ENCODE results near the gene ARHGAP23.

The ARHGAP23 gene

GRCh38 chr17:38397227-38397626 lies 31.0 kb upstream of the ARHGAP23 start:
- Histone ChIP-seq H3K4me2 (ENCODE audit: low read length) (no peak overlapping the region), H3K4me1 (ENCODE audit: insufficient read depth, low read length, severe bottlenecking) (no peaks in the 10 kb centered on the region), H3K36me3 (ENCODE audit: insufficient read depth, low read length) (peaks cover 9% of the 10 kb centered on the region; the same call in 1 of the 2 replicates), H3K4me3 (ENCODE audit: low read depth, low read length, poor library complexity, severe bottlenecking) (no peak overlapping the region), H2AFZ (ENCODE audit: low read length) (no peak overlapping the region), H3K9me2 (ENCODE audit: low read depth, low read length) (no peaks in the 10 kb centered on the region), H3K27me3 (ENCODE audit: insufficient read depth, low read length) (no peaks in the 10 kb centered on the region), H3K27ac (ENCODE audit: low read depth, low read length, poor library complexity, severe bottlenecking) (no peak overlapping the region), H3K9me3 (ENCODE audit: low read length) (no peaks in the 10 kb centered on the region), H3K9ac (ENCODE audit: low read length) (no peak overlapping the region), H4K20me1 (ENCODE audit: insufficient read depth, low read length) (no peaks in the 10 kb centered on the region), H3F3A (ENCODE audit: insufficient read depth, low read length) (no peaks in the 10 kb centered on the region), H3K79me2 (ENCODE audit: insufficient read depth, low read length) (no peaks in the 10 kb centered on the region)
- TF ChIP-seq CTCF (IDR thresholded peaks at IDR 0.05; ENCODE audit: low read length) (no peak), EZH2 (IDR thresholded peaks at IDR 0.05; ENCODE audit: borderline replicate concordance, low read length) (no peak)

GRCh38 chr17:38400286-38400685 lies 28.0 kb upstream of the ARHGAP23 start:
- Histone ChIP-seq H3K4me1 (ENCODE audit: insufficient read depth, low read length, severe bottlenecking) (no peaks in the 10 kb centered on the region), H3K27ac (ENCODE audit: low read depth, low read length, poor library complexity, severe bottlenecking) (no peak overlapping the region), H3K36me3 (ENCODE audit: insufficient read depth, low read length) (peaks cover 9% of the 10 kb centered on the region; the same call in 1 of the 2 replicates)

GRCh38 chr17:38401459-38401858 lies 26.8 kb upstream of the ARHGAP23 start:
- Histone ChIP-seq H3K36me3 (ENCODE audit: insufficient read depth, low read length) (peaks cover 5% of the 10 kb centered on the region; the same call in 1 of the 2 replicates), H3K27ac (ENCODE audit: low read depth, low read length, poor library complexity, severe bottlenecking) (no peak overlapping the region), H3K9me3 (ENCODE audit: low read length) (no peaks in the 10 kb centered on the region), H3K9ac (ENCODE audit: low read length) (no peak overlapping the region), H3K4me1 (ENCODE audit: insufficient read depth, low read length, severe bottlenecking) (no peaks in the 10 kb centered on the region), H3K79me2 (ENCODE audit: insufficient read depth, low read length) (no peaks in the 10 kb centered on the region), H2AFZ (ENCODE audit: low read length) (no peak overlapping the region), H4K20me1 (ENCODE audit: insufficient read depth, low read length) (no peaks in the 10 kb centered on the region), H3K4me2 (ENCODE audit: low read length) (no peak overlapping the region), H3K27me3 (ENCODE audit: insufficient read depth, low read length) (no peaks in the 10 kb centered on the region), H3K9me2 (ENCODE audit: low read depth, low read length) (no peaks in the 10 kb centered on the region), H3K4me3 (ENCODE audit: low read depth, low read length, poor library complexity, severe bottlenecking) (no peak overlapping the region), H3F3A (ENCODE audit: insufficient read depth, low read length) (no peaks in the 10 kb centered on the region)
- TF ChIP-seq EZH2 (IDR thresholded peaks at IDR 0.05; ENCODE audit: borderline replicate concordance, low read length) (no peak), CTCF (IDR thresholded peaks at IDR 0.05; ENCODE audit: low read length) (no peak)

More at GRCh38 chr17:38400286-38400685, 28.0 kb upstream of the ARHGAP23 start:
- TF ChIP-seq CTCF (IDR thresholded peaks at IDR 0.05; ENCODE audit: low read length) (no peak), EZH2 (IDR thresholded peaks at IDR 0.05; ENCODE audit: borderline replicate concordance, low read length) (no peak)
- no peak overlapping the region for H2AFZ ChIP-seq (ENCODE audit: low read length)
- no peak overlapping the region for H3K9ac ChIP-seq (ENCODE audit: low read length)
- no peaks in the 10 kb centered on the region for H3K27me3 ChIP-seq (ENCODE audit: insufficient read depth, low read length)
- H4K20me1 ChIP-seq (ENCODE audit: insufficient read depth, low read length): no peaks in the 10 kb centered on the region
- no peaks in the 10 kb centered on the region for H3K9me3 ChIP-seq (ENCODE audit: low read length)
- no peaks in the 10 kb centered on the region for H3F3A ChIP-seq (ENCODE audit: insufficient read depth, low read length)
- H3K9me2 ChIP-seq (ENCODE audit: low read depth, low read length): no peaks in the 10 kb centered on the region
- H3K4me3 ChIP-seq (ENCODE audit: low read depth, low read length, poor library complexity, severe bottlenecking): no peak overlapping the region
- H3K79me2 ChIP-seq (ENCODE audit: insufficient read depth, low read length): no peaks in the 10 kb centered on the region
- H3K4me2 ChIP-seq (ENCODE audit: low read length): no peak overlapping the region

Measured in OCI-LY1 (cell line).